ENCODE data around the gene VCX2.
"Not testable (repeated sequence)": the region's sequence is repeated elsewhere in the genome, so short reads cannot be mapped to it uniquely, and the experiment has no call there.

The VCX2 gene

DNA sequence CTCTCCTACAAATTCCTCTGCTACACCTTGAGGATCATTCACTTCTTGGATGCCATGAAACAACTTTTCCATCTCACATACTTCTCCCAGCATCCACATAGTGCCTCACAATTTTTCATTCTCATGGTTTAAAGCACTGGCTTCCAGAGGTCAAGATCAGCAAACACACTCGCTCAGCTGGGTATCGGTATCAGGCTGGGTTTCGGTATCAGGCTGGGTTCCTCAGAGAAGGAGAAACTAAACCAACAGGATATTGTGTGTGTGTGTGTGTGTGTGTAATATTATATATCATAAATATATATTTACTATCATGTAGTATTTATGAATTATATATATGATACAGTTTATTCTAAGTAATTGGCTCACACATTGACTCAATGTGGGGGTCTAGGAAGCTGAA, at the start of gene VCX2:
VCX2 (minus strand) TSS at position 99 of the 400 bp plus-strand sequence. CDS start 624 bp downstream, outside the sequence.
- not testable (repeated sequence) for DNase-seq (ENCODE audit: low spot score)

DNA sequence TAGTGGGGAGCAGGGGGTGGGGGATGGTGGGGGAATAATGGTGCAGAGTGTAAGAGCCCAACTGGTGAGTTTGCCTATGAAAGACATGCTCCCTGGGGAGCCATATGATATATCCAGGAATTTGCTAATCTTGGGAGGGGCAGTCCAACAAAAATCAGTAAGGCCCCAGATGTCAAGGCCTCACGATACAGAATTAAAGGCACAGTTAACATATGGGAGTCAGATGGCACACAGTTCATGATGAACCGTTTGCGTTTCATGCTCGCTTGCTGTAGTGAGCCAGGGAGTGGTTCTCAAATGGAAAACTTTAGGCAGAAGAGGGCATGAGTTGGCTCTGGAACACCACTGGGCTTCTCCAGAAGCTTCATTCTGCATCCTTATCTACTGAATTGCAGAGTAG, 33.9 kb upstream of the VCX2 start:
- no peak for DNase-seq (ENCODE audit: low spot score)

DNA sequence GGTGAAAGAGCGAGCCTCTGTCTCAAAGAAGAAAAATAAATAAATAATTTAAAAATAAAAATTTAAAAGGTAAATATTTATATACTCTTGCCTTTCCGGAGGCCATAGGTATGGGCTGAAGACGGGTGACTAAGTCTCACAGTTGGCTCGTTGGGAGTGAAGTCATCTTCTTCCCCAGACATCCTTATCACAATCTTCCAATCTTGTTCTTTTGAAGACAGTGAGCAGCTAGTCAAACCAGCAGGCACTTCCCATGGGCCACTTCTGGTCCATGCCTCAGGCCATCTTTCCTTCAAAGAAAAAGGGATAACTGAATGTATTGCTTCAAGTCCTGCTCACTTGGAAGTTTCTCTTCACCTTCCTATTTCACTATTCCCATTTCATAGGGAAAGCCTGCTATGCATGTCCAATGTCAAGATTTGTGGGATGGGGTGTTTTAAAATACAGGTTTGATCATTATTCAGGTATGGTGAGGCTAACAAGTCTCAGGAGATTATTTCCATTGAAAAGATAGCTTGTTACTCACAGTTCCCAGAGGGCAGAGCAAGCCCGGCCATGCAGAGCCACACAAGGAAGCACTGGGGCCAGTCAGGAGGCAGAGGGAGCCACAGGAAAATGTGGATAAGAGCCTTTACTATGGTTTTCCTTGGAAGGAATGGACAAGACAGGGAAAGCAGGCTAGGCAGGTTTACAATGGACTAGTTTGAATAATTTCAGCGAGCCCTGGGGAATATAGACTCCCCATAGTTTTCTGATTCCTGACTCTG, 33.3 kb upstream of the VCX2 start:
- DNase-seq (ENCODE audit: low spot score): no peak

DNA sequence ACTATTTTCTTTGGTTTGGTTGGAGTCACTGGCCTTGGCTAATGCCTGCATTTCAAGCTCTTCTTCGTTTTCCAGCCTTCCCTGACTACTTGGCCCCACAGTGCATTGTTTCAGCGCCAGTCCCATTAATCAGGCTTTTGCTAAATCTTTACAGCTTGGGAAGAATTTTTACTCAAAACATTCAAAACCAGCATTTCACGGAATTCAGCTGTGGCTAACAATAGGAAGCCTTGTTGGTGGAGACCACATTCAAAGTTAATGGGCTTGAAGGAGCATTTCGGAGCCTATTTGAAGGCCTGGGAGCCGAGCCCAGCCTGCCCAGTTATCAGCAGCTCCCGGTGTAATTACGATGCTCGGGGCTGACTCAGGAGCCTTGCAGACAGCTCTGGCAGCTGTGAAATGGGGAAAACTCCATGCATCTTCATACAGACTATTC, 30.8 kb upstream of the VCX2 start:
- DNase-seq (ENCODE audit: low spot score): no peak

DNA sequence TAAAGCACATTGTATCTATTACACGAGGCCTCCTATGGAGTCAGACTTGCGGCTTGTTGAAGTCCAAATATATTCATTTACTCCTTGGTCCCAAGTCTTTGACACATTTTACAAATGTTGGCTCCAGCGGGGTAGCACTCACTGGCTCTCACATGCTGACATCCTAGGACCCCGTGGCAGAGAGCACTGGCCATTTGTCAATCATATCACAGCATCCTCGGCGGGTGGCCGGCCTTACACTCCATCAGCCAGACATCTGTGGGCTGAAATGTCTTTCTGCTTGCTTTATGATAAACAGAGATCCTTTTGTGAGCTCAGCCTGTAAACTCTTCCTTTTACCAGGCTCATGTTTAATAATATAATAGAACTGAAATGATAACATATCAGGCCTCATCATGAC, 25.7 kb upstream of the VCX2 start:
- no peak for DNase-seq (ENCODE audit: low spot score)

DNA sequence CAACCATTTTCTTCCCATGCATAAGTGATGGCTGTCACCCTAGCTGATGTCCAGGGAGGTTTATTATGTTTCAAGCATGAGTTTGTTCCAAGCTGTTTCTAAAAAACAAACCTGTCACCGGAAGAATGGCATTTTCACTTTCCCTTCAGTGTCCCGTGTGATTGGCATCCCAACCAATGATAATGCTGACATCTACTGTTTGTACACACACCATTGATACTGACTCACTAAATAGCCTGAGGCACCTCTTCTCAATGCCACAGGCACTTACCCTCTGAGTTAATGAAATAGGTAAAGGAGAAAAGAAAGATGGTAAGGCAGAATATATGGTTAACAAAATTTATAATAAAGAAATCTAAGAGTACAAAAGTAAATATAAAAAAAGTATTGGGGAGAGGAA, 23.1 kb upstream of the VCX2 start:
- DNase-seq (ENCODE audit: low spot score): no peak

DNA sequence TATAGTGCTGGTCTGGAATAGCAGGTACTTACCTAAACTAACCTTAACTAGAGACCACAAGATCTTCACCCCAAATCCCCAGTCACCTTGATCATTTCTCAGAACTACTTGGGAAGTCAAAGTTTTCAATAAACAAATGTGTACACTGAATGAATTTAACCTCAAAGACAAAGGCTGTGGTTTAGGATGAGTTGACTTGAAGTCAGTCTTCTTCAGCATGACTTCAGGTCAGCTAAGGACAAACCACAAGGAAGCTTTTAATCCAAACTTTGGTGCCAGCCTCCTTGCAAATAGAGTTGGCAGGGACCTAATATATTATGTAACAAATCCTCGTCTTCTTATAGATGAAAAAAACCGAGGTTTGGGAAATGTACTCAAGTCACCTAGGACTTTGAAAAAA, 21.2 kb upstream of the VCX2 start:
- no peak for DNase-seq (ENCODE audit: low spot score)

DNA sequence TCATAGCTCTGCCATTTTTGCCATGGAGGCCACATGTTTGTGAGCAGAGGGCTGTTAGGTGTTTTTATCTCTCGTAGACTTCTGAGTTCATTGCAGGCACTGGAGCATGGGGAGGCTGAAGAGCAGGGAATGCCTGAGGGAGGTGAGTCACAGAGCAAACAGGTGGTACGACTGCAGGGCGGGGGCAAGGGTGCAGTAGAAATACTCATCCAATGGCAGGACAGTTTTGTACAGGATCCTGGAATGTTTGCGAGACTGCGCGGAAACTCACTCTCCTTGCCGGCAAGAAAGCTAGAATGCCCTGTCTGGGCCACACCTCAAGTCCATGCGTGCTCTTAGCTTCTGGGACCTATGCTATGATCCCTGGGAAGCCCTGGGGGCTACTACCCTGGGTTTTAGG, 20.0 kb upstream of the VCX2 start:
- no peak for DNase-seq (ENCODE audit: low spot score)

DNA sequence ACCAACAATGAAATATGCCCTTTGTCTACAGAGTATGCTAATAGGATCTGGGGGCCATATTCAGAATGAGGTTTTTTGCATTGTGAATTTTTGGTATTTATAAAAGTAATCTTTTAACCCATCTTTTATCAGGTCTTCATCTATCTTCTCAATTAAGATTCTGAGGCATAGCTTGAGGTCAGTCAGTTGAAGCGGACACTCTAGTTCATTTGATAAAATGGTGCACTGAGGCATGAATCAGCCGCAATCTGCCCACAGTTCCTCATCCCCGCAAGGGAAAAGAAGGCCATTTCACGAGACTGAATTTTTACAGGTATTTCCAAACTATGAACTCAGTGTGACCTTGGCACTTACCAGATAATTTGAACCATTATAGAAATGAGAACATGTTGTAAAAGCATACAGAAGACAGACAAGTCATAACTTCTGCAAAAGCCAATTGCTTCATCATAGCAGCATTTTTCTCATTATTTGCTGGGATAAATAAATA, 19.3 kb upstream of the VCX2 start:
- DNase-seq (ENCODE audit: low spot score): no peak

DNA sequence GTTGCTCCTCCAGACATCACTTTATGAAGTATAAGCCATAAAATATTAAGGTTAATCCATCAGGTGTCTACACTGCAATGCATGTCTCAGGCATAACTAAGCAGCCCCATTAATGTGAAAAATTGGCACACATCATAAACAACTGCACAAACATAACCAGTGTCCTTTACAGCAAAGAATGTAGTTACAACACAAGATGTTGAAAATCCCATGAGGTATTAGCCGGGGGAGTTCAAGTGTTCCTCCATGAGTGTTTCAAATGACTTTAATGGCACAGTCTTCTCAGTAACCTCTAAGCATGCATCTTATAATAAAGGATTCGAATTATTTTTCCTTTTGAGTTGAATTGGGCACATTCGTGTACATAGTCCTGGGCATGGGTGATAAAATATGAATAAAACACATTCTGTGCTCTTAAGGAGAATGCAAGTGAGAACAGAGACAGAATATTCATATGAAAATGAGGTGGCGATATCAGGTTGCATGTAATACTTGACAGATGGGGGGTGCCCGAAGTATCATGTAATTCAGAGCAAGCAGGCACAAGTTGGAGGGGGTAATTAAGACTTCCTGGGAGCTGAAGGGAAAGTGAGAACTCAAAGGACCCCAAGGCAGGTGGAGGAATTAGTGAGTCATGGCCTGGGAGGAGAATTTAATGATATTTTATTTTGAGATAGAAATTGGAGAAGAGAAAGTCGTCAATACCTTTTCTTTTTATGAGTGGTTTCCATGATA, 18.2 kb upstream of the VCX2 start:
- no peak for DNase-seq (ENCODE audit: low spot score)

DNA sequence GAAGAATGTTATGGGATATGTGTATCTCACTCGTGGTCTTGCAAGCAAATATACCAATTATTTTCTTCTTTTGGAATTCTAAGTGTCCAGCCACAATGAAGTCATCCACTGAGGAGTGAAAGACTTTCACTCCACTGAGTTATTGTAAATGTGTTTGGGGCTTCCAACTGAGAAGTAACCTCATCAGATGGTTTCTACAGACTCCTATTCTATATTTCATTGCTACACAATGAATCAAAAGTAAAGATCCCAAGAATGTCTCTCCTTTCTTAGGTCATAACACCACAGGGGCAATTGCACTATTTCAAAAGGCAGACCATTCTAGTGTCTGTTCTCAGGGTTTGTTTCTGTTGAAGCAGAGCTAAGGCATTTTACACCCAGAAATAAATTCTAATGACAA, 12.3 kb upstream of the VCX2 start:
- no peak for DNase-seq (ENCODE audit: low spot score)

DNA sequence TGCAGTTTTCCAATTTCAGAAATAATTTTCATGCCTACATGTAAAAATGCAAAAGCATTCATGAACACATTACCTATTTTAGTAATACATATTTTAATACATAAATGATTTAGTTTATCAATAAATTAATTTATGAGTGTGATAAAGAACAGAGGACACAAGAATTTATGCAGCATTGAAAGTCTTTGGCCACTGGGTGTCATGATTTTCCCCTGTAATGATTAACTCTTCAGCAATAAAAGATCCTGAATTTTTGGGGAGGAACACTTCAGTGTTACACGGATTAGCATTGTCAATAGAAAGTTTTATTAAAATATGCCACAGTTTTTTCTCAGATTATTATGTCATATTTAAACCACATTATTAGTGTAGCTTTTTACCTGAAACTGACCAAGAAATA, 8.6 kb upstream of the VCX2 start:
- no peak for DNase-seq (ENCODE audit: low spot score)

DNA sequence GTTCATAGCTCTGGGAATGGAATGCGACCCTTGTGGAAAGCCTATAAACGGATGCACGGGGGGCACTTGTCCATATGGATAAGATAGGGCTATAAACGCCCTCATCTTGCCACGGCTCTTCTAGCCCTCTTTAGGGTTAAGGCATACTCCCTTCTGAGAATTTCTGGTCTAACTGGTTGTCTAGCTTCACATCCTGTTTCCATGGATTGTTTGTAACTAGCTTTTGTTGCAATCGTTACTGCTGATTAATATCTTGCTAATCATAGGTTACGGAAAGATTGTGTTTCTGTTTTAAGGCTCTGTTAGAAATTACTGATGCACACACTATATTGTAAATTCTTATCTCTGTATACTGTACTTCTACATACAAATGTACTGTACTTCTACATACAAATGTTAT, 17.1 kb downstream of the VCX2 start:
- DNase-seq (ENCODE audit: low spot score): not testable (repeated sequence)

DNA sequence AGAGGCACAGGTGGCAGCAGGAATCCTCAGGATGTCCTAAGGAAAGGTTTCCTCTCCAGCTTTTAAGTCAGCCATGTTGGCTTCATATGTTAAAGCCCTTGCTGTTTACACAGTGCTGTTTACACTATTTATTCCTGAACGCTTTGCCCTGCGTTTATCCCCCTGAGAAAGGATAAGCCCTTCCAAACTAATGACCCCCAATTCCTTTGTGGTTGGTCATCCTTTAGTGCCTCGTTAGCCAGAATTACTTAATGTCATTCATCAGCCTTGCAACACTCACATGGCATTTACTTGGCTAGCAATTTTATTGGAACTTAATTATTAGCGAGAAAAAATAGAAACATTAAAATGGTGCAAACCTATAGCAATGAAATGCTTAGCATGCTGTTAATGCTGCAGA, 23.8 kb downstream of the VCX2 start:
- DNase-seq (ENCODE audit: low spot score): no peak

DNA sequence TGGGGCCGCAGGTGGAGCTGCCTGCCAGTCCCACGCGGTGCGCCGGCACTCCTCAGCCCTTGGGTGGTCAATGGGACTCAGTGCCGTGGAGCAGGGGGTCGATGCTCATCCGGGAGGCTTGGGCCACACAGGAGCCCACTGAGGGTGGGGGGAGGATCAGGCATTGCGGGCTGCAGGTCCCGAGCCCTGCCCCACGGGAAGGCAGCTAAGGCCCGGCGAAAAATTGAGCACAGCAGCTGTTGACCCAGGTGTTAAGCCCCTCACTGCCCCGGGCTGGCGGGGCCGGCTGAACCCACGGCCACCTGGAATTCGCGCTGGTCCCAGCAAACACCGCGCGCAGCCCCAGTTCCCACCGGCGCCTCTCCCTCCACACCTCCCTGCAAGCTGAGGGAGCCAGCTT, 26.1 kb downstream of the VCX2 start:
- no peak for DNase-seq (ENCODE audit: low spot score)

DNA sequence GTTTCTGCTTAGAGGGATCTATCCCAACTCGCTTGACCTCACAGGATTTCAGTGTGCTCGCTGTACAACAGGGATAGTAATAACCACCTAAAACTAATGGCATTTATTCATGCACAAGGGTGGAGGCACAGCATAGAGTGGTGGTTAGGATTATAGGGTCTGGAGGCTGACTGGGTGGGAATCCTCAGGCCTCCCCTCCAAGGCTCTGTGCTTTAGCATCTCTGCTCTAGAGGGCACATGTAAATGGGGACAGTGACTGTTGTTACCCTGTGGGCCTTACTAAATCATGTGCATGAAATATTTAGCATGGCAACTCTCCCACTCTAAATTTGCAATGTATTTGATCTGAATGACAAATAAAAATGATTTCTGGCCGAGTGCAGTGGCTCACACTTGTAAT, 29.2 kb downstream of the VCX2 start:
- no peak for DNase-seq (ENCODE audit: low spot score)

DNA sequence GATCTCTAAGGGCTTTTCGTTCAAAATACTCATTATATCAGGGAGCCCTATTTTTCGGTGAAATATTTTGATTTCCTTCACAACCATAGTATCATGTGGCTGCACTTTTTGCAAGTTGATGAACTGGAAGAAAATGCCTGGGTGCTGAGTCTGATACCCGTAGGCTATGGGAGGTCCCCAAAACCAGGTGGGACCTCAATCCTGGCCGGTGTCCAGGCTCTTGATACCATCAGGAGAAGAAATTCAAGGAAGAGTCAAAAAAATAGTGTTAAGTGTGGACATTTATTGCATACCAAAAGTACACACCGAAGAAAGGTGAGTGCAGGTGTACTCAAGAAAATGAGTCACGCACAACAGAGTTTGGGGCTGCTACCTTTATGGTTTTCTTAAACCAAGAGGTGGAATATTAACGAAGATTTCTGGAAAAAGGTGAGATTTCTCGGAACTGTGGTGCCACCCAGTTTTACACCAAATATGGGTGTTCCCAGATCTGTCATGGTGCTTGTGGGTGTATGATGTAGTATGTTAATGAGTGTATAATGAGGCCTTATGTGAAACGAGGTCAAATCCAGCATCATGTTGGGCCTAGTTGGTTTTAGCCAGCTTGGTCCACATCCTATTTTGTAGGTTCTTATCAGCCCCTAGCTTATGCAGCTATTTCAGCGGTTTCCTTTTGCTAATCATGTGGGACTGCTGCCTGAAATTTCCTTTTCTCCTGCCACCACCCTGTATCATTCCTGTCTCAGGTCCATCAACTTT, 29.9 kb downstream of the VCX2 start:
- no peak for DNase-seq (ENCODE audit: low spot score)

DNA sequence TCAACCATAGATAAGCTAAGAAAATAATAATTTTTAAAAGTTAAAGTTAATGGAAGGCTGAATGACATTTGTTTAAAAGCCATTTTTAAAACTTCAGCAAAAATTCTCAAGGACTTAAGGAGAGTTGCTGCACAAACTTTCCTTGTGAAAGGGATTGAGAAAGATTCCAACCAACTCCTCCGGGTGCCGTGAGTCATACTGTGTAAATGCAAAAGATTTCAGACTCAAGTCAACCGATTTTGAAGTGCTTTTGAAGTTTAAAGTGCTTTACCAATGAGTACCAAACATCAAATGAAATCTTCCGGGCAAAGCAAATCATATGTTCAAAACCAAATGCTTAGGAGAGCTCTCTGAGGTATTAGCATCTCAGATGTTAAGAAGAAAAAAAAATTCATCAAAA, 31.4 kb downstream of the VCX2 start:
- no peak for DNase-seq (ENCODE audit: low spot score)

DNA sequence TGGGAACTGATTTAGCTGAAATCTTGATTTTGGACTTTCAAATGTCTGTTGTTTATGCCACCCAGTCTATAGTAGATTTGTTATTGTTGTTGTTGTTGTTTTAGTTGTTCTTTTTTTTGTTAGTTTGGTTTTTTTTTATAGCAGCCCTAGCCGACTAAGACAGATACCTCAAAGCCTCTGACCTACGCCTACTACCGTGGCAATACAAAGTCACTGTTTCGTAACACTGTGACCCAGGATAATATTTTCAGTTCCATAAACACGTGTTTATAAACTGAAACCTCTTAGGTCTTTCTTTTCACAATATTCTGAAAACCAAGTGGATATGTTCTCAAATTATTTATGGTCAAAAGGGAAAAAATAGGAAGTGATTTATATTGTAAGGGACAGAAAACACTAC, 32.8 kb downstream of the VCX2 start:
- DNase-seq (ENCODE audit: low spot score): no peak

DNA sequence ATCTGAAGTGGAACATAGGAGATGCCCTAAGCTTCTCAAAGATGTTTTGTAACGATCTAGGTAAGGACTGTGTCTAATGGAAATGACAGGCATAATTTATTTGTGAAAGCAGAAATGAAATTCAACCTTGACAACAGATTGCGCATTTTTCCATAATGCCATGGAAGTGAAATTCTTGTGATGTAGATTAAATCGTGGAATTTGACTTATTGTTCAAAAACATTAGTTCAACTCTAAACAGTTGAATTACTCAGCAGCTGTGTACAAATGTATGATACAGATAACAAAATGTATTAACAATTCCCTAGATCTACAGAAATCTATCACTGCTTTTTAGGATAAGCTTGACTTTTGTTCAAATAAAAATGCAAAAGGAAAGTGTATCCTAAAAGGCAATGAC, 44.4 kb downstream of the VCX2 start:
- DNase-seq (ENCODE audit: low spot score): no peak

DNA sequence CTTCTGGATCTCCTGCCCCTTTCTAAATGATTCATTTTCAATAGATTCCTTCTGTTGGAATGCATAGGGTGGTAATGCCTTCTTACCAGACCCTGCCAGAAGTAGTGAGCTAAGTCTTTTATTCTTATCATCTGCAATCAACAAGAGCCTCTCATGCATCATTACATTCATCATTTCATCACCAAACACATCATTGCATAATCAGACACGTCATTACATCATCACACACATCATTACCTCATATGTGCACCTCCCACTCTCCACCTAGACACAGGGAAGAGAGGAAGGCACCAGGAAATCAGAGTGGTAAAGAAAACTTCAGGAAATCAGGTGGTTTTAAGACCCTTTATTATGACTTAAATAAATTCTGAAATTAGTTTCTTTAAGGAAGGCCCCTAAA, 45.0 kb downstream of the VCX2 start:
- DNase-seq (ENCODE audit: low spot score): no peak

DNA sequence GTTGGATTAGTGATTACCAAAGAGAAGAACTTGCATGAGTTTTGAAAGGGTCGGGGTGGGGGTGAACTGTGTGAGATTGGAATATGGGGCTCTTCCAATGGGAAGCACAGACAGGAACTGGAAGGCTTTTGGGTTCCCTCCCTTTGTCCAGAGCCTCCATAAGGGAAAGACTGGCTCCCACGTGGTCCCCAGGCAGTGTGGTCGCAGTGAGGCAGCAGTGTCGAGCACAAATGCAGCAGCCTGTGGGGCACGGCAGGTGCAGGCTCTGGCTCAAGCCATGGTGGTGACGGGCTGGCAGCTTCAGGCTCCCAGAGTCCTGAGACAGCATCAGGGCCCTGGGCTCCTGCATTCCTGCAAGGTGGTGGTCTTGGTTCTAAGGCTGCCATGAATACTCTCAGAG, 45.5 kb downstream of the VCX2 start:
- DNase-seq (ENCODE audit: low spot score): no peak

DNA sequence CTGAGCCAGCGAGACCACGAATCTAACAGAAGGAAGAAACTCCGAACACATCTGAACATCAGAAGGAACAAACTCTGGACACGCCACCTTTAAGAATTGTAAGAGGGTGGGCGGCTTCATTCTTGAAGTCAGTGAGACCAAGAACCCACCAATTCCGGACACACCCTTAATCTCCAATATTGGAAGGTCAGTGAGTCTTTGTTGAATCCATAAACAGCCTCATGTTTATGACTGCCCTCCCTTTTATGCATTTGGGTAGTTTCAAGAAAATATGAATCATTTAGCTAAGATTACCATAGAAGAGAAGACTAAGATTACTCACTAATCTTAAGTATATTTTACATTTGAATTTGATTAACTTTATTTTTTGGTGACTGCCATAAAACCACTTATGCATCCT, 48.5 kb downstream of the VCX2 start:
- no peak for DNase-seq (ENCODE audit: low spot score)

Data from AG20443 (cell line).